IMR-90 (cell line): ENCODE measurements around the gene PRRC2B.
"Not testable (repeated sequence)": the region's sequence is repeated elsewhere in the genome, so short reads cannot be mapped to it uniquely, and the experiment has no call there.

Experiments used
- CEBPB ChIP-seq: IDR thresholded peaks from 2 replicates; pipeline ENCODE4 v1.6.1; 2012; ENCODE audit warnings: low read depth, low read length, improper control_type of control experiment
- CHD1 ChIP-seq: IDR thresholded peaks from 2 replicates; pipeline ENCODE4 v1.6.1; 2012; ENCODE audit warnings: low read depth, low read length, improper control_type of control experiment
- CTCF ChIP-seq: conservative IDR thresholded peaks from 2 replicates; pipeline ENCODE4 v1.5.1; 2012; ENCODE audit warnings: mild to moderate bottlenecking, low read depth, low read length, improper control_type of control experiment
- MXI1 ChIP-seq: IDR thresholded peaks from 2 replicates; pipeline ENCODE4 v1.6.1; 2012; ENCODE audit warnings: low read depth, mild to moderate bottlenecking, low read length, moderate library complexity, borderline replicate concordance
- POLR2A ChIP-seq: IDR thresholded peaks from 2 replicates; pipeline ENCODE4 v1.6.1; 2012; ENCODE audit warnings: mild to moderate bottlenecking, low read depth, low read length
- RAD21 ChIP-seq: IDR thresholded peaks from 2 replicates; pipeline ENCODE4 v1.6.1; 2012; ENCODE audit warnings: low read length, improper control_type of control experiment
- SMC3 ChIP-seq: fragments of 150-350 bp; IDR thresholded peaks from 2 replicates; pipeline ENCODE4 v1.6.1; 2016; ENCODE audit warnings: low read depth, mild to moderate bottlenecking, antibody characterized with exemption, low read length, moderate library complexity

- not testable (repeated sequence) for TF ChIP-seq CTCF, SMC3, CHD1, CEBPB, POLR2A, MXI1, RAD21
Observed at GRCh38 chr9:131455655-131456054, 61.8 kb downstream of the PRRC2B start.
